Effector CD8-positive, alpha-beta T cell (primary cell): Measurements from ENCODE around the gene KIAA0753.

Experiments
- DNase-seq: peaks from one replicate; lab custom pipeline; 2025; lab: John Stamatoyannopoulos, UW

Gene KIAA0753

GRCh38 chr17:6547336-6547735, 93.2 kb downstream of the KIAA0753 start:
- DNase-seq: no peak

- no peak for DNase-seq
Measured at GRCh38 chr17:6546069-6546718, 94.3 kb downstream of the KIAA0753 start.

GRCh38 chr17:6545291-6545690, 95.2 kb downstream of the KIAA0753 start:
- DNase-seq: no peak

GRCh38 chr17:6544011-6544370, 96.5 kb downstream of the KIAA0753 start:
- DNase-seq: no peak

- DNase-seq: no peak
Measured at GRCh38 chr17:6543079-6544010, 97.2 kb downstream of the KIAA0753 start.

GRCh38 chr17:6542577-6542976, 97.9 kb downstream of the KIAA0753 start:
- no peak for DNase-seq

- no peak for DNase-seq
Measured at GRCh38 chr17:6541886-6542285, 98.6 kb downstream of the KIAA0753 start.

- no peak for DNase-seq
Measured at GRCh38 chr17:6539871-6540270, 100.6 kb downstream of the KIAA0753 start.

- DNase-seq: no peak
Measured at GRCh38 chr17:6536566-6537065, 103.9 kb downstream of the KIAA0753 start.

GRCh38 chr17:6536053-6536452, 104.5 kb downstream of the KIAA0753 start:
- DNase-seq: no peak

- DNase-seq: no peak
Measured at GRCh38 chr17:6534846-6535514, 105.5 kb downstream of the KIAA0753 start.

GRCh38 chr17:6532441-6532885, 108.0 kb downstream of the KIAA0753 start:
- no peak for DNase-seq

GRCh38 chr17:6531575-6531974, 108.9 kb downstream of the KIAA0753 start:
- no peak for DNase-seq

GRCh38 chr17:6530324-6530920, 110.1 kb downstream of the KIAA0753 start:
- DNase-seq: no peak

GRCh38 chr17:6528557-6528956, 112.0 kb downstream of the KIAA0753 start:
- DNase-seq: no peak
